ENCODE results near the gene LPO.

DNA sequence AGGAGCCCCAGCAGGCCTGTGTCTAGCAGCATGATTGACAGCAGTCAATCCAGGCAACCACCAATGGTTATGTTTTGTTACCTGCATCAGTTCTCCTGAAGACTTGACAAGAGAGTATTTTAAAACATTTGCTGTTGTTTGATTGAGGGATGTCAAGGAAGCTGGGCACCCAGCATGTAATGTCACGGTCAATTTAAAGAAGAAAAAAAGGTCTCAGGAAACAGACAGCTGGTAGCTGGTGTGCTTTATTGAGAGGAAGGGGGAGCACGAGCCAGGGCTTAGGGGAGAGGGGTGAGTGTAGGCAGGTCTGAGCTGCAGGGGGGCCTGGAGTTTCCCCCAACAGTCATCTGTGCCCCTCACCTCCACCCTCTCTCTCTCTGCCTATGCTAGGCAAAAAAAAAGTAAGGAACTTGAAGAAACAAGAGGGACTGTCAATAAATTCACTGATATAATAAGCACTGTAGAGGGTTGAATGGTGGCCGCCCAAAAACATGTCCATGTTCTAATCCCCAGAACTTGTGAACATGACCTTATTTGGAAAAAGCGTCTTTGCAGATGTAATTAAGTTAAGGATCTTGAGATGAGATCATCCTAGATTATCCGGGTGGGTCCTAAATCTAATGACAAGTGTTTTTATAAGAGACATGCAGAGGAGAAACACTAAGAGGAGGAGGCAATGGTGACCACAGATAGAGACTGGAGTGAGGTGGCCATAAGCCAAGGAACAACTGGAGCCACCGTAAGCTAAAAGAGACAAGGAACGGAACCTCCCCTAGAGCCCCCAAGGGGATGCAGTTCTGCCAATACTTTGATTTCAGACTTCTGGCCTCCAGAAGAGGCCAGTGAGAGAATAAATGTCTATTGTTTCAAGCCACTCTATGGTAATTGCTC, 75.7 kb downstream of the LPO start:
- TF ChIP-seq, protein P1, sequence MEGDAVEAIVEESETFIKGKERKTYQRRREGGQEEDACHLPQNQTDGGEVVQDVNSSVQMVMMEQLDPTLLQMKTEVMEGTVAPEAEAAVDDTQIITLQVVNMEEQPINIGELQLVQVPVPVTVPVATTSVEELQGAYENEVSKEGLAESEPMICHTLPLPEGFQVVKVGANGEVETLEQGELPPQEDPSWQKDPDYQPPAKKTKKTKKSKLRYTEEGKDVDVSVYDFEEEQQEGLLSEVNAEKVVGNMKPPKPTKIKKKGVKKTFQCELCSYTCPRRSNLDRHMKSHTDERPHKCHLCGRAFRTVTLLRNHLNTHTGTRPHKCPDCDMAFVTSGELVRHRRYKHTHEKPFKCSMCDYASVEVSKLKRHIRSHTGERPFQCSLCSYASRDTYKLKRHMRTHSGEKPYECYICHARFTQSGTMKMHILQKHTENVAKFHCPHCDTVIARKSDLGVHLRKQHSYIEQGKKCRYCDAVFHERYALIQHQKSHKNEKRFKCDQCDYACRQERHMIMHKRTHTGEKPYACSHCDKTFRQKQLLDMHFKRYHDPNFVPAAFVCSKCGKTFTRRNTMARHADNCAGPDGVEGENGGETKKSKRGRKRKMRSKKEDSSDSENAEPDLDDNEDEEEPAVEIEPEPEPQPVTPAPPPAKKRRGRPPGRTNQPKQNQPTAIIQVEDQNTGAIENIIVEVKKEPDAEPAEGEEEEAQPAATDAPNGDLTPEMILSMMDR (IDR thresholded peaks at IDR 0.05; ENCODE audit: insufficient read depth, low read length, poor library complexity, severe bottlenecking): no peak
- TF ChIP-seq EZH2phosphoT487 (conservative IDR thresholded peaks at IDR 0.05; ENCODE audit: low read length): no peak

All from SU-DHL-6 (cell line).